SU-DHL-6 (cell line): Measurements from ENCODE around the gene ABHD8.

Source experiments
- H2AFZ ChIP-seq: fragments of 200-600 bp; sonication (generic); 2 replicates; pipeline ENCODE4 v1.6.1; 2014; ENCODE audit warnings: low read depth, mild to moderate bottlenecking, moderate library complexity, mixed read lengths, antibody characterized with exemption, low read length; ENCODE audit not compliant: severe bottlenecking
- H3F3A ChIP-seq: fragments of 200-600 bp; shearing (Covaris generic); 2 replicates; pipeline ENCODE4 v1.6.0; 2016; ENCODE audit warnings: antibody characterized with exemption, mild to moderate bottlenecking; ENCODE audit not compliant: insufficient read depth
- H3K27ac ChIP-seq: fragments of 200-600 bp; sonication (generic); 2 replicates; pipeline ENCODE4 v1.5.1; 2016; ENCODE audit warnings: low read depth, mild to moderate bottlenecking, low read length, moderate library complexity, mixed read lengths
- H3K27me3 ChIP-seq: fragments of 200-600 bp; sonication (generic), shearing (Covaris generic); 2 replicates; pipeline ENCODE4 v1.6.0; 2014; ENCODE audit warnings: mild to moderate bottlenecking, low read length
- H3K36me3 ChIP-seq: fragments of 200-600 bp; sonication (generic); 2 replicates; pipeline ENCODE4 v1.6.1; 2014; ENCODE audit warnings: mild to moderate bottlenecking, low read length, mixed read lengths
- H3K4me2 ChIP-seq: fragments of 300-600, 200-600 bp; shearing (Covaris generic), sonication (generic); 2 replicates; pipeline ENCODE4 v1.6.0; 2014; ENCODE audit warnings: low read length, low read depth, mild to moderate bottlenecking; ENCODE audit not compliant: poor library complexity, severe bottlenecking
- H3K4me3 ChIP-seq: fragments of 200-600 bp; sonication (generic); 2 replicates; pipeline ENCODE4 v1.5.1; 2014; ENCODE audit warnings: antibody characterized with exemption, low read length, mild to moderate bottlenecking, mixed read lengths; ENCODE audit not compliant: insufficient read depth, poor library complexity, severe bottlenecking
- H3K79me2 ChIP-seq: fragments of 200-600 bp; sonication (generic); 2 replicates; pipeline ENCODE4 v1.6.1; 2014; ENCODE audit warnings: mild to moderate bottlenecking, low read length, moderate library complexity; ENCODE audit not compliant: insufficient read depth
- H3K9ac ChIP-seq: fragments of 200-600 bp; sonication (generic); 2 replicates; pipeline ENCODE4 v1.7.0; 2014; ENCODE audit warnings: mild to moderate bottlenecking, low read length
- H3K9me2 ChIP-seq: fragments of 200-600 bp; sonication (generic); replicated peaks from 2 replicates; pipeline ENCODE4 v1.6.1; 2014; ENCODE audit warnings: low read length; ENCODE audit not compliant: insufficient read depth
- H3K9me3 ChIP-seq: fragments of 200-600 bp; sonication (generic); 2 replicates; pipeline ENCODE4 v1.6.1; 2014; ENCODE audit warnings: low read length, mixed read lengths; ENCODE audit not compliant: insufficient read depth
- H4K20me1 ChIP-seq: fragments of 200-600 bp; sonication (generic); 2 replicates; pipeline ENCODE4 v1.6.1; 2014; ENCODE audit warnings: low read depth, mild to moderate bottlenecking, antibody characterized with exemption, low read length, moderate library complexity, mixed read lengths
- EZH2phosphoT487 ChIP-seq: fragments of 200-600 bp; sonication (generic), shearing (Covaris generic); conservative IDR thresholded peaks from 2 replicates; pipeline ENCODE4 v1.6.1; 2018; ENCODE audit warnings: mild to moderate bottlenecking, antibody characterized with exemption, low read length, moderate library complexity, mixed read lengths
- TF ChIP-seq, protein P1 (sequence below): fragments of 200-600 bp; sonication (generic); IDR thresholded peaks from one replicate; pipeline ENCODE4 v1.5.1; 2017; ENCODE audit warnings: antibody characterized with exemption, mild to moderate bottlenecking, low read length, moderate library complexity; ENCODE audit not compliant: insufficient read depth, poor library complexity, severe bottlenecking

Gene ABHD8

DNA sequence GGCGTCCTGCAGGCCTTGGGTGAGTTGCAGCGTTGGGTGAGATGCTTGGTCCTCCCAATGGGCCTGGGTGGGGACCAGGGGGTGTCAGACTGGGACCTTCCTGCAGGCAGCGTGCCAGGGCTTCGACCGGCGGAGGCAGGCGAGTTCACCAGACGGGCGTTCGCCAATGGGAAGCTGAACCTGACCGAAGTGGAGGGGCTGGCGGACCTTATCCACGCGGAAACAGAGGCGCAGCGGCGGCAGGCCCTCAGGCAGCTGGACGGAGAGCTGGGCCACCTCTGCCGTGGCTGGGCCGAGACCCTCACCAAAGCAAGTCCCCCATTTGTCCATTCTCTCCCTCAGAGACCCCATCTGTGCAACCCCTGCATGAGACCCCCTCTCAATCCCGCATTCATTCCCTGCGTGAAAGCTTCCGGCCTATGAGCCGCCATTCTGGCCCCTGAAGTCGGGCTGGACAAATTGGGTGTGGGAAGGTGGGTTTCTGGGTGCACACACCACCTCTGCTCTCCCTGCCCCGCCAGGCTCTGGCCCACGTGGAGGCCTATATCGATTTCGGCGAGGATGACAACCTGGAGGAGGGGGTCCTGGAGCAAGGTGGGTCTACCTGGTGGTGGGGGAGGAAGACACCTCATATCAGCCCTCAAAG lies 35.3 kb upstream of the ABHD8 start:
- TF ChIP-seq, protein P1, sequence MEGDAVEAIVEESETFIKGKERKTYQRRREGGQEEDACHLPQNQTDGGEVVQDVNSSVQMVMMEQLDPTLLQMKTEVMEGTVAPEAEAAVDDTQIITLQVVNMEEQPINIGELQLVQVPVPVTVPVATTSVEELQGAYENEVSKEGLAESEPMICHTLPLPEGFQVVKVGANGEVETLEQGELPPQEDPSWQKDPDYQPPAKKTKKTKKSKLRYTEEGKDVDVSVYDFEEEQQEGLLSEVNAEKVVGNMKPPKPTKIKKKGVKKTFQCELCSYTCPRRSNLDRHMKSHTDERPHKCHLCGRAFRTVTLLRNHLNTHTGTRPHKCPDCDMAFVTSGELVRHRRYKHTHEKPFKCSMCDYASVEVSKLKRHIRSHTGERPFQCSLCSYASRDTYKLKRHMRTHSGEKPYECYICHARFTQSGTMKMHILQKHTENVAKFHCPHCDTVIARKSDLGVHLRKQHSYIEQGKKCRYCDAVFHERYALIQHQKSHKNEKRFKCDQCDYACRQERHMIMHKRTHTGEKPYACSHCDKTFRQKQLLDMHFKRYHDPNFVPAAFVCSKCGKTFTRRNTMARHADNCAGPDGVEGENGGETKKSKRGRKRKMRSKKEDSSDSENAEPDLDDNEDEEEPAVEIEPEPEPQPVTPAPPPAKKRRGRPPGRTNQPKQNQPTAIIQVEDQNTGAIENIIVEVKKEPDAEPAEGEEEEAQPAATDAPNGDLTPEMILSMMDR = no peak
- no peak for TF ChIP-seq EZH2phosphoT487
- 0 out of 2 replicates have a peak, but pooled peaks cover 4% of the 10 kb centered on the region for H3K36me3 ChIP-seq
- no peaks in the 10 kb centered on the region for H3K9me3 ChIP-seq
- peak overlapping the region; percentile 61 for H3K4me3 ChIP-seq
- H3K9me2 ChIP-seq = no peaks in the 10 kb centered on the region
- H3K9ac ChIP-seq = peak overlapping the region; percentile 90
- peak overlapping the region; percentile 66; the same call in 1 of the 2 replicates for H3K27ac ChIP-seq
- H3K27me3 ChIP-seq = no peaks in the 10 kb centered on the region
- H3F3A ChIP-seq = no peaks in the 10 kb centered on the region
- no peaks in the 10 kb centered on the region for H4K20me1 ChIP-seq
- H2AFZ ChIP-seq = no peak overlapping the region
- peaks cover 14% of the 10 kb centered on the region; the same call in 1 of the 2 replicates for H3K79me2 ChIP-seq
- H3K4me2 ChIP-seq = peak overlapping the region; percentile 80

DNA sequence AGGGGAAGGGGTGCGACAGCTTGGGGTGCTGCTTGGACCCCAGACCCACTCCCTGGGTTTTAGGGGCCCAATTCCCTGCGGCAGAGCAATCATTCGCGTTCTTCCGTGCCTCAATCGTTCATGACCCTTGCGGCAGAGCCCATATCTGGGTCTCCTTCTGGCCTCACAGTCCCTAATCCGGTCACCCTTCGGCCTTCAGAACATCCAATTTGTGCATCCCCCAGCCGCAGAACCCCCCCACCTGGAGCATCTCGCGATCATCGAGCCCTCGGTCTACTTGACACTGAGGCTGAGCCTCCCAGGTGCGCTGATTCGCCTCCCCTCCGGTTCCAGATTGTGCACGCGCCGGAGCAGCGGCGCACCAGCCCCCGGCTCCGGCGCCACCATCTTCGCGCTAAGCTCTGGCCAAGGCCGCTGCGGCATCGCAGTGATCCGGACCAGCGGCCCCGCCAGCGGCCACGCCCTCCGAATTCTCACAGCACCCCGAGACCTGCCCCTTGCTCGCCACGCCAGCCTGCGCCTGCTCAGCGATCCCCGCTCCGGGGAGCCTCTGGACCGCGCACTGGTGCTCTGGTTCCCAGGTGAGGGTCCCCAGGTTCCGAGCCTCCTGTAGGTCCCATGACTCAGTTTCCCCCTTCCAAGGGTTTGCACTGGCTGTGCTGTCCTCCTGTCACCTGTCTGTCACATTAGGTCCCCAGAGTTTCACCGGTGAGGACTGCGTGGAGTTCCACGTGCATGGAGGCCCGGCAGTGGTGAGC lies 34.6 kb upstream of the ABHD8 start:
- peaks cover 14% of the 10 kb centered on the region; the same call in 1 of the 2 replicates for H3K79me2 ChIP-seq
- H3K9ac ChIP-seq = peak overlapping the region; percentile 90
- 0 out of 2 replicates have a peak, but pooled peaks cover 4% of the 10 kb centered on the region for H3K36me3 ChIP-seq
- no peaks in the 10 kb centered on the region for H3K9me2 ChIP-seq
- H3K4me3 ChIP-seq = peak overlapping the region; percentile 61
- no peaks in the 10 kb centered on the region for H3F3A ChIP-seq
- peak overlapping the region; percentile 2 for H2AFZ ChIP-seq
- peak overlapping the region; percentile 66 for H3K27ac ChIP-seq
- no peaks in the 10 kb centered on the region for H4K20me1 ChIP-seq
- peak overlapping the region; percentile 80 for H3K4me2 ChIP-seq
- no peaks in the 10 kb centered on the region for H3K27me3 ChIP-seq
- no peaks in the 10 kb centered on the region for H3K9me3 ChIP-seq
- TF ChIP-seq, protein P1 = no peak
- TF ChIP-seq EZH2phosphoT487 = no peak

DNA sequence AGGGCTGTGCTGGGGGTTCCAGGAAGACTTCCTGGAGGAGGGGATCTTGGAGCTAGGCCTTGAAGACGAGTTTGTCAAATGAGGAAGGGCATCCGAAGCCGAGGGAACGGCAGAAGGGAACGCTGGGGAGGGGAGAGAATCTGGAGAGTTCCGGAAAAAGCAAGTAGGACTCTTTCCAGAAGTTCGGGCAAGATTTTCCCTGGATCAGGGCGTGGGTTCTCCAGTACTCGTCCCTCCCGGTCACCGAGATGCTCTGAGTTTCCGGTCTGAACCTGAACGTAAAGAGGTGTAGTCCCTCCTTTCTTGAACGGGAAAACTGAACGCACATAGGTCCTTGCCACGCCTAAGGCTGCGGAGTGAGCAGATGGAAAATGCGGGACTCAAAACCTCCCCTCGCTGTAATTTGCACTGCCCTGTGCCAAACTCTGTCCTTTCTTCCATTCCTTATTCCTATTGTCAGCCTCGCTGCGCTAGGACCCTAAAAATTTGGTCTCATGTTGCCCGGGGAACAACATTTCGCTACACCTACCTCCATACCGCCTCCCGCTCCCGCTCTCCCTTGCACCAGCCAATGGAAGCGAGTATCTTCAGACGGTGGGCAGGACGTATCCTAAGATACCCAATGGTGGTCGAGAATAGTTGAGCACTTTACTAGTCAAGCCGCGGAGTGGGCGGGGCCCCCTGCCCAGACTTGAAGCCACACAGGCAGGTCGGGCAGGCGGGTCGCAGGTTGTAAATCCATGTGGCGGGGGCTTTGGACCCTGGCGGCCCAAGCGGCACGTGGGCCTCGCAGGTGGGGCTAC lies 33.8 kb upstream of the ABHD8 start, which contains the start of gene GTPBP3:
TSS of gene GTPBP3 (plus strand) at position 682 of the 803 bp plus-strand sequence. CDS start at position 741, 59 bp downstream.
- peak within 1 kb of the TSS; percentile 78 for H2AFZ ChIP-seq
- H3K9me2 ChIP-seq = no peaks in the 10 kb centered on the region
- no peaks in the 10 kb centered on the region for H3F3A ChIP-seq
- no peaks in the 10 kb centered on the region for H4K20me1 ChIP-seq
- peak within 1 kb of the TSS; percentile 66 for H3K27ac ChIP-seq
- TF ChIP-seq EZH2phosphoT487 = no peak
- TF ChIP-seq, protein P1 = no peak
- 0 out of 2 replicates have a peak, but pooled peaks cover 4% of the 10 kb centered on the region for H3K36me3 ChIP-seq
- H3K9ac ChIP-seq = peak within 1 kb of the TSS; percentile 90
- no peaks in the 10 kb centered on the region for H3K9me3 ChIP-seq
- peak within 1 kb of the TSS; percentile 82 for H3K4me2 ChIP-seq
- no peaks in the 10 kb centered on the region for H3K27me3 ChIP-seq
- H3K79me2 ChIP-seq = peaks cover 14% of the 10 kb centered on the region; the same call in 1 of the 2 replicates
- peak within 1 kb of the TSS; percentile 75 for H3K4me3 ChIP-seq
